Effector memory CD8-positive, alpha-beta T cell (primary cell): ENCODE data around the gene MRC1.

Experiments used
- ATAC-seq: fragments of 150-1000 bp; cut with Tn5 transposase; replicated peaks from 2 replicates; pipeline ENCODE4 v1.10.0; 2021; ENCODE audit warnings: mild to moderate bottlenecking, moderate library complexity
- DNase-seq, 3 experiments: peaks; one replicate each; pipeline ENCODE4 v3.0.0; 2021
- H3K27ac Mint-ChIP-seq, 2 donors: one replicate each; pipeline ENCODE4 v1.8.0; 2022; ENCODE audit warnings: mild to moderate bottlenecking in 2 of 2, mixed read lengths in 2 of 2, moderate library complexity in 2 of 2
- H3K27me3 Mint-ChIP-seq, 2 donors: one replicate each; pipeline ENCODE4 v1.8.0; 2022; ENCODE audit warnings: mixed read lengths in 2 of 2
- H3K36me3 Mint-ChIP-seq: one replicate; pipeline ENCODE4 v1.8.0; 2022; ENCODE audit warnings: mild to moderate bottlenecking, moderate library complexity, mixed read lengths; ENCODE audit not compliant: insufficient read depth
- H3K4me1 Mint-ChIP-seq, 2 donors: one replicate each; pipeline ENCODE4 v1.8.0; 2022; ENCODE audit warnings: low read depth in 2 of 2, mixed read lengths in 2 of 2
- H3K4me3 Mint-ChIP-seq, 2 donors: one replicate each; pipeline ENCODE4 v1.8.0; 2022; ENCODE audit warnings: mild to moderate bottlenecking in 2 of 2, mixed read lengths in 2 of 2, moderate library complexity in 2 of 2
- H3K9me3 Mint-ChIP-seq, 2 donors: one replicate each; pipeline ENCODE4 v1.8.0; 2022; ENCODE audit warnings: mixed read lengths in 2 of 2

The MRC1 gene

GRCh38 chr10:17838080-17838648 lies 29.0 kb downstream of the MRC1 start:
- DNase-seq: no peak
- H3K4me3 Mint-ChIP-seq: no peak overlapping the region
- peaks cover 26 to 37% of the 10 kb centered on the region in 2 donors for H3K27me3 Mint-ChIP-seq
- H3K4me1 Mint-ChIP-seq: no peaks in the 10 kb centered on the region
- H3K9me3 Mint-ChIP-seq: no peaks in the 10 kb centered on the region
- H3K27ac Mint-ChIP-seq: no peak overlapping the region
- no peaks in the 10 kb centered on the region for H3K36me3 Mint-ChIP-seq
- no peak for ATAC-seq

GRCh38 chr10:17841050-17841449 lies 31.9 kb downstream of the MRC1 start:
- Mint-ChIP-seq H3K4me1 (no peaks in the 10 kb centered on the region), H3K4me3 (no peak overlapping the region), H3K36me3 (no peaks in the 10 kb centered on the region), H3K9me3 (no peaks in the 10 kb centered on the region), H3K27ac (no peak overlapping the region), H3K27me3 (peaks cover 25 to 27% of the 10 kb centered on the region in 2 donors)
- ATAC-seq (no peak), DNase-seq (no peak)

DNA sequence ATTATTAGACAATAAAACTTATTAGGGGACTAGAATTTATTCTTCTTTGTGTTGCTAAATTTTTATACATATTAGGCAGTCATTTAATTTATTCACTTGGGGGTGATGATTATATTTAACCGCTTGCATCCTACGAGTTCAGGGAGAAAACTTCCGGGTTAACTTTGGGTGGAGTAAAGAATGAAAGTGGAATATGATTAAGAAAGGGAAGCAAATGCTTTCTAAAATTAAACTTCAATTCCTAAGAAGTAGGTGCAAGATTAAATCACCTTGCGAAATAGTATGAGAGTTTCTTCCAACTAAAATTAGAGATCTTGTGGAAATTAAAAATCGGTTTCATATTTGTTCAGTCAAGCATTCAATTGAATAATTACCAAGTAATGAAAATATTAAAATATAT lies 33.5 kb downstream of the MRC1 start:
- no peak overlapping the region for H3K27ac Mint-ChIP-seq
- H3K4me1 Mint-ChIP-seq: no peaks in the 10 kb centered on the region
- no peaks in the 10 kb centered on the region for H3K36me3 Mint-ChIP-seq
- no peak overlapping the region for H3K4me3 Mint-ChIP-seq
- ATAC-seq: no peak
- no peaks in the 10 kb centered on the region for H3K9me3 Mint-ChIP-seq
- no peak for DNase-seq
- H3K27me3 Mint-ChIP-seq: peaks cover 17 to 27% of the 10 kb centered on the region in 2 donors

DNA sequence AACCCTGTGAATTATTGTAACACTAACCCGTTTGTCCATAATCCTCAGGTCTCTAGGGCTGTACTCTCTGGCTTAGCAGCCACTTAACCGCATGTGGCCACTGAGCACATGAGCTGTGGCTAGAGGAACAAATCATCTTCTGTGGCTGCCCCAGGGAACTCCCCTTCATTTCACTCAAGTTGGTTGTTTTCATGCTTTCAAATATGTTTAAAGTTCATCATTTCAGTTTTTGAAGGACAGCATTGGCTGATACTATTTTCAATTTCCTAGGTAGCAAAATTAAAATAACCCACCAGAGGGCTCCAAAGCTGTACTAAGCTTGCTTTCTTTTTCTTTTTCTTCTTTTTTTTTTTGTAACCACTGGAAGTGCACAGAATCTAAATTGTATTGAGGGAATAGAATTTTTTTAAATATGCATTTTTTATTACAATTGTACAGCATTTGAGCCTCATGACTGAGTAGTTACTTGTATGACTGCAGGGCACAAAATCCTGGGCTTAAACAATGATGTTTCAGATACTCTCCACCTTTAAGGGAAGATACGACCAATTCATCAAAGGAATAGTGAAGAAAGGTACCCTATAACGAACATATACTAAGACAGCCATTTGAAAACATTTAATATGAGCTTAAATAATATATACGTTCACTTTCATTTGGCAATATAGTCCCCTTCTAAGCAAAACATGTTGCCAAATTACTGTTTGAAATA lies 38.6 kb downstream of the MRC1 start:
- no peak overlapping the region for H3K4me3 Mint-ChIP-seq
- peaks cover 0 to 2% of the 10 kb centered on the region in 2 donors for H3K4me1 Mint-ChIP-seq
- ATAC-seq (peak; percentile 39), DNase-seq (no peak)
- no peak overlapping the region for H3K27ac Mint-ChIP-seq
- H3K9me3 Mint-ChIP-seq: no peaks in the 10 kb centered on the region
- peaks cover 9 to 26% of the 10 kb centered on the region in 2 donors for H3K27me3 Mint-ChIP-seq
- H3K36me3 Mint-ChIP-seq: peaks cover 2% of the 10 kb centered on the region

DNA sequence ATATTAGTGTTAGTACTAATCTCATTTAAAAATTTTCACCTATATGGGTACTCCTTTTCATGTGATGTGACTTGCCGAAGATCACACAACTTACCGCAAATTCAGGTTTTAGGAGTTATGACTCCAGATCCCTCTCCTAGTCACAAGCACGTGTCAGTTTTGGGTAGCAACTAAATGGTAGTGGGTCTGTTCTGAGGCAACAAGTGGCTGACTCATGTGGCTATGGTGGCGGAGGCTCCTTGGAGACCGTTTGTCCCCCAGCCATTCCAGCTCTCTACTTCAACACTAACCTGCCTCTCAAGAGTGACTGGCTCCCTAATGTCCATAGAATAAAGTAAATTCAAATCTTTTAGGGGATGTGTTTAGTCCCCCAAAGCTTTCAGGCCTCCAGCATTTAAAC lies 39.5 kb downstream of the MRC1 start:
- no peak overlapping the region for H3K27ac Mint-ChIP-seq
- no peak overlapping the region for H3K4me3 Mint-ChIP-seq
- peaks cover 9 to 26% of the 10 kb centered on the region in 2 donors for H3K27me3 Mint-ChIP-seq
- H3K9me3 Mint-ChIP-seq: no peaks in the 10 kb centered on the region
- no peak for ATAC-seq
- peaks cover 0 to 2% of the 10 kb centered on the region in 2 donors for H3K4me1 Mint-ChIP-seq
- DNase-seq: no peak
- H3K36me3 Mint-ChIP-seq: peaks cover 2% of the 10 kb centered on the region

- Mint-ChIP-seq H3K9me3 (no peaks in the 10 kb centered on the region), H3K4me1 (peaks cover 4 to 7% of the 10 kb centered on the region in 2 donors), H3K4me3 (no peak overlapping the region), H3K27ac (no peak overlapping the region), H3K27me3 (peaks cover 0 to 16% of the 10 kb centered on the region in 2 donors), H3K36me3 (peaks cover 2% of the 10 kb centered on the region)
- ATAC-seq (no peak), DNase-seq (no peak)
Measured at GRCh38 chr10:17850501-17850900, 41.4 kb downstream of the MRC1 start.

- Mint-ChIP-seq H3K36me3 (peaks cover 2% of the 10 kb centered on the region), H3K4me3 (no peak overlapping the region), H3K4me1 (peaks cover 4 to 9% of the 10 kb centered on the region in 2 donors), H3K27me3 (peaks cover 0 to 14% of the 10 kb centered on the region in 2 donors), H3K9me3 (no peaks in the 10 kb centered on the region), H3K27ac (no peak overlapping the region)
- DNase-seq (no peak), ATAC-seq (no peak)
Measured at GRCh38 chr10:17851611-17852010, 42.5 kb downstream of the MRC1 start.

- Mint-ChIP-seq H3K4me3 (peak overlapping the region in 1 of 2 donors; percentile 4), H3K9me3 (no peaks in the 10 kb centered on the region), H3K27ac (peak overlapping the region; percentile 1 to 72), H3K27me3 (peaks cover 0 to 6% of the 10 kb centered on the region in 2 donors), H3K36me3 (no peaks in the 10 kb centered on the region), H3K4me1 (peaks cover 7 to 9% of the 10 kb centered on the region in 2 donors)
- DNase-seq (peak; percentile 9 to 31 (median 10)), ATAC-seq (peak; percentile 91)
Measured at GRCh38 chr10:17854044-17854652, 45.0 kb downstream of the MRC1 start.

- Mint-ChIP-seq H3K27me3 (no peaks in the 10 kb centered on the region), H3K36me3 (no peaks in the 10 kb centered on the region), H3K4me3 (no peak overlapping the region), H3K9me3 (no peaks in the 10 kb centered on the region), H3K27ac (no peak overlapping the region), H3K4me1 (peaks cover 7 to 9% of the 10 kb centered on the region in 2 donors)
- DNase-seq: no peak
- ATAC-seq: no peak
Measured at GRCh38 chr10:17857040-17857439, 47.9 kb downstream of the MRC1 start.

GRCh38 chr10:17859492-17860156 lies 50.5 kb downstream of the MRC1 start:
- H3K4me1 Mint-ChIP-seq: peaks cover 3 to 4% of the 10 kb centered on the region in 2 donors
- peak overlapping the region in 1 of 2 donors; percentile 53 for H3K27ac Mint-ChIP-seq
- ATAC-seq (peak; percentile 62), DNase-seq (no peak)
- H3K27me3 Mint-ChIP-seq: peaks cover 0 to 5% of the 10 kb centered on the region in 2 donors
- no peak overlapping the region for H3K4me3 Mint-ChIP-seq
- no peaks in the 10 kb centered on the region for H3K9me3 Mint-ChIP-seq
- no peaks in the 10 kb centered on the region for H3K36me3 Mint-ChIP-seq

DNA sequence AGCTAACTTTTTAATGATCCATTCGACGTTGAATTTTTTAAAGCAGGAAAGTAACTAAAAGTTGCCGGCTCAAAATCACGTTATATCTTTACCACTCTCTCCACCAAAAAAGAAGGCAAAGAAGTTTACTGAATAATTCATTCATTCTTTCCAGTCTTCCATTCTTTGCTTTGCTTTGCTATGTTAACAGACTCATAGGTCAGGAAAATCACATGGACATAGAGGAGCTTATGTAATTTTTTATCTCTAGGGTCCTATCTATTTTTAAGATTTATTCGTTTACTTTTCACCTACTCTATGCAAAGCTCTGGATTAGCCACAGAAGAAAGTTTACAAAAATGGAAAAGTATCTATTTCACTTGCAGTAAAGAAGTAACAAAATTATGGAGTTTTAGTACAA lies 52.6 kb downstream of the MRC1 start:
- Mint-ChIP-seq H3K4me1 (peaks cover 2 to 3% of the 10 kb centered on the region in 2 donors), H3K36me3 (no peaks in the 10 kb centered on the region), H3K27me3 (peaks cover 0 to 8% of the 10 kb centered on the region in 2 donors), H3K4me3 (no peak overlapping the region), H3K27ac (no peak overlapping the region), H3K9me3 (no peaks in the 10 kb centered on the region)
- ATAC-seq: no peak
- DNase-seq: no peak

GRCh38 chr10:17865351-17865750 lies 56.2 kb downstream of the MRC1 start:
- Mint-ChIP-seq H3K9me3 (no peaks in the 10 kb centered on the region), H3K4me3 (no peak overlapping the region), H3K27ac (no peak overlapping the region), H3K36me3 (no peaks in the 10 kb centered on the region), H3K4me1 (peaks cover 0 to under 1% of the 10 kb centered on the region in 2 donors), H3K27me3 (peaks cover 0 to 21% of the 10 kb centered on the region in 2 donors)
- ATAC-seq (no peak), DNase-seq (no peak)

DNA sequence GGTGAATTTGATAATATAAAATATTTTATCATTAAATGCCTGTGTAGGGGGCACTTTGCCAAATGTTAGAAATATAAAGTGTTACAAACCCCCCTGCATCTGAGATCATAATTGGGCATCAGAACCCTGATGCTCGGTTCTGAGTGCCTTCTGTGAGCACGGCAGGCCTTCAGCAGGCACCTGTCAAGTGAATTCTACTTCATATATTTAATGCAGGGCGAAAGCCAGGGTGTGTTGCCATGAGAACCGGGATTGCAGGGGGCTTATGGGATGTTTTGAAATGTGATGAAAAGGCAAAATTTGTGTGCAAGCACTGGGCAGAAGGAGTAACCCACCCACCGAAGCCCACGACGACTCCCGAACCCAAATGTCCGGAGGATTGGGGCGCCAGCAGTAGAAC lies 57.2 kb downstream of the MRC1 start:
- H3K27ac Mint-ChIP-seq: no peak overlapping the region
- DNase-seq: no peak
- ATAC-seq: no peak
- no peaks in the 10 kb centered on the region for H3K9me3 Mint-ChIP-seq
- peaks cover 0 to 3% of the 10 kb centered on the region in 2 donors for H3K4me1 Mint-ChIP-seq
- no peaks in the 10 kb centered on the region for H3K36me3 Mint-ChIP-seq
- peaks cover 0 to 21% of the 10 kb centered on the region in 2 donors for H3K27me3 Mint-ChIP-seq
- H3K4me3 Mint-ChIP-seq: no peak overlapping the region
